Coronary artery (tissue), 2 donors: ENCODE results near the gene TEX29.

ENCODE experiments used
- DNase-seq: peaks from one replicate; pipeline ENCODE4 v3.0.0-alpha.2; 2017; ENCODE audit warnings: low spot score
- H3K27ac ChIP-seq, 2 donors: fragments of 200-600 bp; sonication (generic); one replicate each; pipeline ENCODE4 v1.5.1; 2016 to 2019
- H3K4me3 ChIP-seq: fragments of 200-600 bp; sonication (generic); 2 replicates; pipeline ENCODE4 v1.5.1; 2016; ENCODE audit warnings: mild to moderate bottlenecking, moderate library complexity
- CTCF ChIP-seq: fragments of 200-600 bp; sonication (generic); IDR thresholded peaks from one replicate; pipeline ENCODE4 v1.5.1; 2019; ENCODE audit warnings: antibody characterized with exemption

The TEX29 gene

GRCh38 chr13:111319998-111320911, at the start of gene TEX29:
Gene TEX29, plus strand, starts transcription at chr13:111320642. Its CDS starts 249 bp downstream, at chr13:111320891.
- no peak within 1 kb of the TSS for H3K27ac ChIP-seq
- no peak for DNase-seq
- TF ChIP-seq CTCF, result no peak
- H3K4me3 ChIP-seq, result no peak within 1 kb of the TSS

- no peak for DNase-seq
- no peak for TF ChIP-seq CTCF
- Histone ChIP-seq H3K27ac (peak overlapping the region; percentile 17 to 64), H3K4me3 (no peak overlapping the region)
These were observed 49.4 kb upstream of the TEX29 start for GRCh38 chr13:111270765-111271698.

- H3K27ac ChIP-seq, result peak overlapping the region; percentile 50 to 59
These were observed 48.3 kb upstream of the TEX29 start for GRCh38 chr13:111272117-111272516.

GRCh38 chr13:111275382-111275781, 45.1 kb upstream of the TEX29 start:
- TF ChIP-seq CTCF, result no peak
- no peak for DNase-seq
- Histone ChIP-seq H3K4me3 (no peak overlapping the region), H3K27ac (no peak overlapping the region)

More at GRCh38 chr13:111272117-111272516, 48.3 kb upstream of the TEX29 start:
- TF ChIP-seq CTCF, result no peak
- no peak overlapping the region for H3K4me3 ChIP-seq
- DNase-seq, result no peak

- H3K4me3 ChIP-seq, result no peak overlapping the region
- no peak for TF ChIP-seq CTCF
- no peak for DNase-seq
- no peak overlapping the region for H3K27ac ChIP-seq
These were observed 44.3 kb upstream of the TEX29 start for GRCh38 chr13:111275995-111276618.

GRCh38 chr13:111278258-111278657, 42.2 kb upstream of the TEX29 start:
- Histone ChIP-seq H3K4me3 (no peak overlapping the region), H3K27ac (peak overlapping the region; percentile 26 to 28)
- TF ChIP-seq CTCF, result no peak
- DNase-seq, result no peak
